Activated naive CD8-positive, alpha-beta T cell treated with anti-CD3 and anti-CD28 coated beads, Interleukin-2, amount 50 U/mL, for 24 hours (primary cell): ENCODE data around the gene P3H2.

Experiments
- ATAC-seq: fragments of 150-1000 bp; cut with Tn5 transposase; one replicate; pipeline ENCODE4 v1.10.0; 2021
- DNase-seq: peaks from one replicate; pipeline ENCODE4 v3.0.0; 2021
- H3K27ac Mint-ChIP-seq: one replicate; pipeline ENCODE4 v1.8.0; 2021; ENCODE audit warnings: mild to moderate bottlenecking, mixed read lengths
- H3K27me3 Mint-ChIP-seq: one replicate; pipeline ENCODE4 v1.8.0; 2021; ENCODE audit warnings: mixed read lengths
- H3K36me3 Mint-ChIP-seq: one replicate; pipeline ENCODE4 v1.8.0; 2021; ENCODE audit warnings: low read depth, mixed read lengths
- H3K4me1 Mint-ChIP-seq: one replicate; pipeline ENCODE4 v1.8.0; 2021; ENCODE audit warnings: mixed read lengths
- H3K4me3 Mint-ChIP-seq: one replicate; pipeline ENCODE4 v1.8.0; 2021; ENCODE audit warnings: mild to moderate bottlenecking, moderate library complexity, mixed read lengths
- H3K9me3 Mint-ChIP-seq: one replicate; pipeline ENCODE4 v1.8.0; 2021; ENCODE audit warnings: mixed read lengths

P3H2 gene

GRCh38 chr3:190041333-190042041 is 79.2 kb downstream of the P3H2 start:
- H3K9me3 Mint-ChIP-seq: no peaks in the 10 kb centered on the region
- ATAC-seq (no peak), DNase-seq (no peak)
- peaks cover 19% of the 10 kb centered on the region for H3K27me3 Mint-ChIP-seq
- no peak overlapping the region for H3K27ac Mint-ChIP-seq
- no peaks in the 10 kb centered on the region for H3K36me3 Mint-ChIP-seq
- no peak overlapping the region for H3K4me3 Mint-ChIP-seq
- no peaks in the 10 kb centered on the region for H3K4me1 Mint-ChIP-seq

GRCh38 chr3:190040145-190040544 is 80.6 kb downstream of the P3H2 start:
- Mint-ChIP-seq H3K36me3 (no peaks in the 10 kb centered on the region), H3K4me3 (no peak overlapping the region), H3K9me3 (no peaks in the 10 kb centered on the region), H3K27me3 (peaks cover 15% of the 10 kb centered on the region), H3K27ac (no peak overlapping the region), H3K4me1 (no peaks in the 10 kb centered on the region)
- ATAC-seq: no peak
- DNase-seq: no peak

GRCh38 chr3:190038050-190038933 is 82.4 kb downstream of the P3H2 start:
- Mint-ChIP-seq H3K4me1 (no peaks in the 10 kb centered on the region), H3K27ac (no peak overlapping the region), H3K4me3 (no peak overlapping the region), H3K27me3 (peaks cover 15% of the 10 kb centered on the region), H3K36me3 (no peaks in the 10 kb centered on the region), H3K9me3 (no peaks in the 10 kb centered on the region)
- no peak for ATAC-seq
- DNase-seq: no peak

- H3K9me3 Mint-ChIP-seq: no peaks in the 10 kb centered on the region
- ATAC-seq: no peak
- H3K27me3 Mint-ChIP-seq: peaks cover 14% of the 10 kb centered on the region
- H3K36me3 Mint-ChIP-seq: no peaks in the 10 kb centered on the region
- no peak overlapping the region for H3K4me3 Mint-ChIP-seq
- H3K4me1 Mint-ChIP-seq: no peaks in the 10 kb centered on the region
- DNase-seq: no peak
- no peak overlapping the region for H3K27ac Mint-ChIP-seq
These were observed 84.1 kb downstream of the P3H2 start for GRCh38 chr3:190036631-190037030.

- Mint-ChIP-seq H3K4me3 (no peak overlapping the region), H3K27me3 (peaks cover 6% of the 10 kb centered on the region), H3K27ac (no peak overlapping the region), H3K9me3 (no peaks in the 10 kb centered on the region), H3K4me1 (no peaks in the 10 kb centered on the region), H3K36me3 (no peaks in the 10 kb centered on the region)
- no peak for DNase-seq
- ATAC-seq: no peak
These were observed 86.3 kb downstream of the P3H2 start for GRCh38 chr3:190034446-190034845.

GRCh38 chr3:190032923-190033322 is 87.8 kb downstream of the P3H2 start:
- no peaks in the 10 kb centered on the region for H3K36me3 Mint-ChIP-seq
- H3K27me3 Mint-ChIP-seq: peaks cover 7% of the 10 kb centered on the region
- no peak overlapping the region for H3K4me3 Mint-ChIP-seq
- H3K4me1 Mint-ChIP-seq: no peaks in the 10 kb centered on the region
- DNase-seq (no peak), ATAC-seq (no peak)
- H3K27ac Mint-ChIP-seq: no peak overlapping the region
- no peaks in the 10 kb centered on the region for H3K9me3 Mint-ChIP-seq

GRCh38 chr3:190031887-190032752 is 88.6 kb downstream of the P3H2 start:
- H3K9me3 Mint-ChIP-seq: no peaks in the 10 kb centered on the region
- ATAC-seq (no peak), DNase-seq (no peak)
- no peaks in the 10 kb centered on the region for H3K4me1 Mint-ChIP-seq
- H3K36me3 Mint-ChIP-seq: no peaks in the 10 kb centered on the region
- H3K27ac Mint-ChIP-seq: no peak overlapping the region
- H3K4me3 Mint-ChIP-seq: no peak overlapping the region
- peaks cover 10% of the 10 kb centered on the region for H3K27me3 Mint-ChIP-seq

GRCh38 chr3:190027116-190027515 is 93.6 kb downstream of the P3H2 start:
- H3K9me3 Mint-ChIP-seq: no peaks in the 10 kb centered on the region
- no peak for DNase-seq
- no peak overlapping the region for H3K4me3 Mint-ChIP-seq
- H3K27ac Mint-ChIP-seq: no peak overlapping the region
- peaks cover 8% of the 10 kb centered on the region for H3K4me1 Mint-ChIP-seq
- no peak for ATAC-seq
- peaks cover 9% of the 10 kb centered on the region for H3K27me3 Mint-ChIP-seq
- no peaks in the 10 kb centered on the region for H3K36me3 Mint-ChIP-seq

- no peak overlapping the region for H3K4me3 Mint-ChIP-seq
- peaks cover 12% of the 10 kb centered on the region for H3K27me3 Mint-ChIP-seq
- no peak for ATAC-seq
- H3K27ac Mint-ChIP-seq: no peak overlapping the region
- DNase-seq: no peak
- peaks cover 8% of the 10 kb centered on the region for H3K4me1 Mint-ChIP-seq
- no peaks in the 10 kb centered on the region for H3K9me3 Mint-ChIP-seq
- no peaks in the 10 kb centered on the region for H3K36me3 Mint-ChIP-seq
These were observed 94.5 kb downstream of the P3H2 start for GRCh38 chr3:190026154-190026553.

- no peak for DNase-seq
- Mint-ChIP-seq H3K4me1 (peaks cover 8% of the 10 kb centered on the region), H3K9me3 (no peaks in the 10 kb centered on the region), H3K4me3 (no peak overlapping the region), H3K27me3 (peaks cover 12% of the 10 kb centered on the region), H3K27ac (no peak overlapping the region), H3K36me3 (no peaks in the 10 kb centered on the region)
- ATAC-seq: peak; percentile 59
These were observed 95.8 kb downstream of the P3H2 start for GRCh38 chr3:190024912-190025311.

- H3K4me1 Mint-ChIP-seq: peaks cover 4% of the 10 kb centered on the region
- no peak overlapping the region for H3K4me3 Mint-ChIP-seq
- H3K27ac Mint-ChIP-seq: no peak overlapping the region
- DNase-seq: no peak
- no peaks in the 10 kb centered on the region for H3K9me3 Mint-ChIP-seq
- ATAC-seq: no peak
- H3K36me3 Mint-ChIP-seq: no peaks in the 10 kb centered on the region
- peaks cover 11% of the 10 kb centered on the region for H3K27me3 Mint-ChIP-seq
These were observed 100.9 kb downstream of the P3H2 start for GRCh38 chr3:190019844-190020243.

- no peaks in the 10 kb centered on the region for H3K9me3 Mint-ChIP-seq
- H3K4me3 Mint-ChIP-seq: no peak overlapping the region
- DNase-seq (no peak), ATAC-seq (no peak)
- H3K36me3 Mint-ChIP-seq: no peaks in the 10 kb centered on the region
- no peak overlapping the region for H3K27ac Mint-ChIP-seq
- H3K4me1 Mint-ChIP-seq: no peaks in the 10 kb centered on the region
- peaks cover 11% of the 10 kb centered on the region for H3K27me3 Mint-ChIP-seq
These were observed 101.7 kb downstream of the P3H2 start for GRCh38 chr3:190019006-190019405.

- H3K9me3 Mint-ChIP-seq: no peaks in the 10 kb centered on the region
- H3K4me1 Mint-ChIP-seq: no peaks in the 10 kb centered on the region
- H3K36me3 Mint-ChIP-seq: no peaks in the 10 kb centered on the region
- ATAC-seq (no peak), DNase-seq (no peak)
- H3K4me3 Mint-ChIP-seq: no peak overlapping the region
- H3K27ac Mint-ChIP-seq: no peak overlapping the region
- peaks cover 11% of the 10 kb centered on the region for H3K27me3 Mint-ChIP-seq
These were observed 102.2 kb downstream of the P3H2 start for GRCh38 chr3:190018460-190018859.

GRCh38 chr3:190017521-190018288 is 103.0 kb downstream of the P3H2 start:
- Mint-ChIP-seq H3K9me3 (no peaks in the 10 kb centered on the region), H3K4me1 (no peaks in the 10 kb centered on the region), H3K4me3 (no peak overlapping the region), H3K27me3 (peaks cover 11% of the 10 kb centered on the region), H3K27ac (no peak overlapping the region), H3K36me3 (no peaks in the 10 kb centered on the region)
- DNase-seq: no peak
- no peak for ATAC-seq
